Measurements from ENCODE around the gene ASIC3. TPM values are rescaled to one million over a fixed set of nuclear protein-coding genes. Genes with fewer than 3 reads are reported as not detected.

ASIC3 gene
- polyA plus RNA-seq, 1 donor (not counting 4 experiments of a cell fraction or from before 2014, with no cell fraction given): 0.35 TPM

DNA sequence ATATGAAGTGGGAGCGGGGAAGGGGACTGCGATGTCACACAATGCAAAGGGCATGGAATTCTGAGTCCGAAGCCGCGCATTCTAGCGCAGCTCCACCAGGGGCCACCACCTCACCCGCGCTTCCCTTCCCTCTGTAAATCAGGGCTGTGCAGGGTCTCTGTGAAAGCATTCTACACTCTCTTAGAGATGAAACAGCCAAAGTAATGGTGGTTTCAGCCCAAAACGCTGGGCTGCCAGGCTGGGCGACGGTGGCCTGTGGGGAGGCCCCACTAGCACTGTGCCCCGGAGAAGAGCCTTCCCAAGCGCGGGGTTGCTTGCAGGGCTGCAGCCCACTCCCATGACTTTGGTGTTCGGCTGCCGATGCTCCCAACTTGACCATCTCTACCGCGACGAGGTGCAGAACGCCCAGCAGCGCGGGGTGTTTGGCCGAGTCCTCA, 35.4 kb upstream of the ASIC3 start:
- Histone ChIP-seq H3K4me1 (ENCODE audit: control insufficient read depth, extremely low read depth, insufficient read depth, low read length) (peaks cover 12% of the 10 kb centered on the region), H3K4me2 (ENCODE audit: control insufficient read depth, extremely low read depth, insufficient read depth, low read depth, low read length) (peak overlapping the region; percentile 37), H3K36me3 (ENCODE audit: control insufficient read depth in 2 of 2, extremely low read depth in 1 of 2, insufficient read depth in 2 of 2, low read length in 2 of 2) (no peaks in the 10 kb centered on the region), H3K27ac (ENCODE audit: control insufficient read depth, insufficient read depth, low read length) (no peak overlapping the region), H3K79me2 (ENCODE audit: control insufficient read depth, insufficient read depth, low read length) (no peaks in the 10 kb centered on the region), H2AFZ (ENCODE audit: control insufficient read depth, low read length) (no peak overlapping the region), H3K9me1 (ENCODE audit: control insufficient read depth, extremely low read depth, insufficient read depth, low read length) (no peaks in the 10 kb centered on the region), H3K4me3 (ENCODE audit: control insufficient read depth in 2 of 3, extremely low read depth in 1 of 3, insufficient read depth in 2 of 3, low read depth in 1 of 3, low read length in 3 of 3) (no peak overlapping the region), H4K20me1 (ENCODE audit: control insufficient read depth, extremely low read depth, insufficient read depth, low read length) (no peaks in the 10 kb centered on the region), H3K27me3 (ENCODE audit: control insufficient read depth, extremely low read depth, insufficient read depth, low read length) (peaks cover 43% of the 10 kb centered on the region), H3K9ac (ENCODE audit: control insufficient read depth, extremely low read depth, insufficient read depth, low read length) (no peak overlapping the region), H3K9me3 (ENCODE audit: control insufficient read depth, low read depth, low read length) (no peaks in the 10 kb centered on the region)
- DNase-seq (ENCODE audit: low read depth, low spot score) (no peak), FAIRE-seq (no peak)
- dilution Hi-C loops (cut with MboI; ENCODE audit: extremely low pct_ligation_motif_present, low sequenced_read_pairs): no loop called here
- TF ChIP-seq, protein P1, sequence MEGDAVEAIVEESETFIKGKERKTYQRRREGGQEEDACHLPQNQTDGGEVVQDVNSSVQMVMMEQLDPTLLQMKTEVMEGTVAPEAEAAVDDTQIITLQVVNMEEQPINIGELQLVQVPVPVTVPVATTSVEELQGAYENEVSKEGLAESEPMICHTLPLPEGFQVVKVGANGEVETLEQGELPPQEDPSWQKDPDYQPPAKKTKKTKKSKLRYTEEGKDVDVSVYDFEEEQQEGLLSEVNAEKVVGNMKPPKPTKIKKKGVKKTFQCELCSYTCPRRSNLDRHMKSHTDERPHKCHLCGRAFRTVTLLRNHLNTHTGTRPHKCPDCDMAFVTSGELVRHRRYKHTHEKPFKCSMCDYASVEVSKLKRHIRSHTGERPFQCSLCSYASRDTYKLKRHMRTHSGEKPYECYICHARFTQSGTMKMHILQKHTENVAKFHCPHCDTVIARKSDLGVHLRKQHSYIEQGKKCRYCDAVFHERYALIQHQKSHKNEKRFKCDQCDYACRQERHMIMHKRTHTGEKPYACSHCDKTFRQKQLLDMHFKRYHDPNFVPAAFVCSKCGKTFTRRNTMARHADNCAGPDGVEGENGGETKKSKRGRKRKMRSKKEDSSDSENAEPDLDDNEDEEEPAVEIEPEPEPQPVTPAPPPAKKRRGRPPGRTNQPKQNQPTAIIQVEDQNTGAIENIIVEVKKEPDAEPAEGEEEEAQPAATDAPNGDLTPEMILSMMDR (optimal IDR thresholded peaks at IDR 0.05 in 1 of 3, IDR thresholded peaks at IDR 0.05 in 1 of 3, conservative IDR thresholded peaks at IDR 0.05 in 1 of 3; ENCODE audit: extremely low read depth in 1 of 3, insufficient read depth in 2 of 3, low read length in 3 of 3): peak; percentile 67 to 69 (median 67)
- no peak for TF ChIP-seq EZH2 (IDR thresholded peaks at IDR 0.05; ENCODE audit: low read length)

DNA sequence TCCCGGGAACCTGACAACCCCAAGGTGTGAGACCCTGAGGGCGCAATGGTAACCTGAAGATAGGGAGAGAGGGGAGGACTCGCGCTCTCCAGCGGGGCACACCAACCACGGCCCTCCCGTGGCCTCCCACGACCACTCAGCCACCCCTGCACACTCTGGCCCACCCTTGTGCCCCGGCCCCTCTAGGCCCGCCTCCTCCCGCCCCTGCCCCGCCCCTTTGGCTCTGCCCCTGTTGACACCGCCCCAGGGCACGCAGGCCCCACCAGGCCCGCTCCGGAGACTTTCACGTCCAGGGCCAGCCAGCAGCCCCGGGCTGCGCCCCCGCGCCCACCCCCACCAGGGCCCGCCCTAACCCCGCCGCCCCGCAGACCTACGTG, 35.0 kb upstream of the ASIC3 start:
- no peaks in the 10 kb centered on the region for H3K79me2 ChIP-seq (ENCODE audit: control insufficient read depth, insufficient read depth, low read length)
- no peak overlapping the region for H3K27ac ChIP-seq (ENCODE audit: control insufficient read depth, insufficient read depth, low read length)
- no peaks in the 10 kb centered on the region for H3K9me1 ChIP-seq (ENCODE audit: control insufficient read depth, extremely low read depth, insufficient read depth, low read length)
- H3K4me1 ChIP-seq (ENCODE audit: control insufficient read depth, extremely low read depth, insufficient read depth, low read length): peaks cover 12% of the 10 kb centered on the region
- peak overlapping the region; percentile 37 for H3K4me2 ChIP-seq (ENCODE audit: control insufficient read depth, extremely low read depth, insufficient read depth, low read depth, low read length)
- H3K9ac ChIP-seq (ENCODE audit: control insufficient read depth, extremely low read depth, insufficient read depth, low read length): no peak overlapping the region
- H4K20me1 ChIP-seq (ENCODE audit: control insufficient read depth, extremely low read depth, insufficient read depth, low read length): no peaks in the 10 kb centered on the region
- no peaks in the 10 kb centered on the region for H3K9me3 ChIP-seq (ENCODE audit: control insufficient read depth, low read depth, low read length)
- peak overlapping the region; percentile 54 for H2AFZ ChIP-seq (ENCODE audit: control insufficient read depth, low read length)
- no peak overlapping the region for H3K4me3 ChIP-seq (ENCODE audit: control insufficient read depth in 2 of 3, extremely low read depth in 1 of 3, insufficient read depth in 2 of 3, low read depth in 1 of 3, low read length in 3 of 3)
- FAIRE-seq: no peak
- peaks cover 48% of the 10 kb centered on the region for H3K27me3 ChIP-seq (ENCODE audit: control insufficient read depth, extremely low read depth, insufficient read depth, low read length)
- dilution Hi-C loops (cut with MboI; ENCODE audit: extremely low pct_ligation_motif_present, low sequenced_read_pairs): no loop called here
- no peaks in the 10 kb centered on the region for H3K36me3 ChIP-seq (ENCODE audit: control insufficient read depth in 2 of 2, extremely low read depth in 1 of 2, insufficient read depth in 2 of 2, low read length in 2 of 2)
- no peak for TF ChIP-seq EZH2 (IDR thresholded peaks at IDR 0.05; ENCODE audit: low read length)
- TF ChIP-seq, protein P1 (optimal IDR thresholded peaks at IDR 0.05 in 1 of 3, IDR thresholded peaks at IDR 0.05 in 1 of 3, conservative IDR thresholded peaks at IDR 0.05 in 1 of 3; ENCODE audit: extremely low read depth in 1 of 3, insufficient read depth in 2 of 3, low read length in 3 of 3): no peak
- no peak for DNase-seq (ENCODE audit: low read depth, low spot score)
